Thyroid gland (tissue), 4 donors: ENCODE measurements around the gene ALPK3.

Experiments
- POLR2A ChIP-seq, 2 donors: fragments of 450-650 bp; IDR thresholded peaks; one replicate each; pipeline ENCODE4 v1.6.1; 2017; ENCODE audit warnings: antibody characterized with exemption in 2 of 2, mild to moderate bottlenecking in 2 of 2, moderate library complexity in 1 of 2
- TF ChIP-seq, protein P1 (sequence below), 6 experiments: fragments of 200-600 bp in 3 of 6; fragments of 450-650 bp in 3 of 6; sonication (generic) in 3 of 6; IDR thresholded peaks; one replicate each; pipeline ENCODE4 v1.5.1; 2016 to 2019; ENCODE audit warnings: antibody characterized with exemption in 6 of 6, mild to moderate bottlenecking in 2 of 6, inconsistent platforms in 1 of 6, moderate library complexity in 1 of 6

DNA sequence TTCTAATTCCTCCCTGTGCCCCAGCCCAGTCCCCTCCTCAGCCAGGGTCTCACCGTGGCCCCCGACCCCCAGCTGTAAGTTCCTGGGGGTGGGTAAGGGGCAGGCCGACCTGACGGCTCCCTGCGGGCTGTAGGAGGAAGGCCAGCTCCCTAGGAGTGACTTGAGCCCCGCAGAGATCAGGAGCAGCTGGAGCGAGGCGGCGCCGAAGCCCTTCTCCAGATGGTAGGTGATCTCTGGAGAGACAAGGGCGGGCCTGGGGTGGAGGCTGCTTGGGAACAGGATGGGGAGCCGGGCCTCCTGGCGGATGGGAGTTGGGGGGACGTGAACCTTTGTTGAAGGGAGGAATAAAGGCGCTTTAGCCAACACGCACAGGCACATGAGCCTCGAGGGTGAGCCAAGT, 71.5 kb downstream of the ALPK3 start:
- TF ChIP-seq, protein P1, sequence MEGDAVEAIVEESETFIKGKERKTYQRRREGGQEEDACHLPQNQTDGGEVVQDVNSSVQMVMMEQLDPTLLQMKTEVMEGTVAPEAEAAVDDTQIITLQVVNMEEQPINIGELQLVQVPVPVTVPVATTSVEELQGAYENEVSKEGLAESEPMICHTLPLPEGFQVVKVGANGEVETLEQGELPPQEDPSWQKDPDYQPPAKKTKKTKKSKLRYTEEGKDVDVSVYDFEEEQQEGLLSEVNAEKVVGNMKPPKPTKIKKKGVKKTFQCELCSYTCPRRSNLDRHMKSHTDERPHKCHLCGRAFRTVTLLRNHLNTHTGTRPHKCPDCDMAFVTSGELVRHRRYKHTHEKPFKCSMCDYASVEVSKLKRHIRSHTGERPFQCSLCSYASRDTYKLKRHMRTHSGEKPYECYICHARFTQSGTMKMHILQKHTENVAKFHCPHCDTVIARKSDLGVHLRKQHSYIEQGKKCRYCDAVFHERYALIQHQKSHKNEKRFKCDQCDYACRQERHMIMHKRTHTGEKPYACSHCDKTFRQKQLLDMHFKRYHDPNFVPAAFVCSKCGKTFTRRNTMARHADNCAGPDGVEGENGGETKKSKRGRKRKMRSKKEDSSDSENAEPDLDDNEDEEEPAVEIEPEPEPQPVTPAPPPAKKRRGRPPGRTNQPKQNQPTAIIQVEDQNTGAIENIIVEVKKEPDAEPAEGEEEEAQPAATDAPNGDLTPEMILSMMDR (IDR thresholded peaks at IDR 0.05): no peak
- TF ChIP-seq POLR2A (IDR thresholded peaks at IDR 0.05): no peak
